CD4-positive, alpha-beta T cell treated with Interleukin-1 beta for 1 hour (primary cell): ENCODE results near the gene BBS12.

ENCODE experiments used
- DNase-seq, 2 donors: peaks; one replicate each; pipeline ENCODE4 v3.0.0-alpha.2; 2020 to 2022

BBS12 gene

DNA sequence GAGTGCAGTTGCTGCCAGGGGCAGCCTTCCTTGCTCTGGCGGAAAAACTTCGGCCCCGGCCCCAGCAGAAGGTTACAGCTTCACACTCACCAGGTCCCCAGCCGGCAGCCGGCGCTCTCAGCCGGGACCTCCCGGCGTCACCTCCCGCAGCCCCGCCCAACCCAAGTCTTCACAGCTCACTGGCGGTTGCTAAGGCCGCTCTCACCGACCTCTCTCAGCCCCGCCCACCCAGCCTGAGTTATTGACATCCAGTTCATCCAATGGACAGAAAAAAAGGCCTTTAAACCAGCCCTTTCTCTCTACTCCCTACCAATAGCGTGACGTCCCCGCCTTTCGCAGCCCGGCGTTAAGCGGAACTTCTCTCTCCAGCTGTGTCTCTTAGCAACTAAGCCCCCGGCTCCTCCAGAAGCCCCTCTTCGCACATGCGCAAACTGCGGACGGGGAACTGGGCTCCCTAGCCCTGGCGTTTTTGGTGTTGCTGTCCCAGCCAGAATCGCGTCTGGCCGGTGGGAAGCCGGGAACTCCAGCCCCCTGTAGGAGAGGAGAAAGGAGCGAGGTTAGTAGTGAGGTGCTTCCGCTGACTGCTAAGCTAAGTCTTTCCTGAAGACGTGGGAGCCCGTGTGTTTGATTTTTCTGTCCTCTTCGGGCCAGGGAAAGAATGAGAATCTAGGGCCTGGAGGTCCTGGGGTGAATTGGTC lies at the start of gene BBS12:
BBS12 (plus strand) TSS at position 376 of the 698 bp plus-strand sequence. CDS start 9,189 bp downstream, outside the sequence.
- DNase-seq = peak; percentile 98 to 100

- no peak for DNase-seq
Observed at GRCh38 chr4:122686691-122687090, 45.8 kb upstream of the BBS12 start.

DNA sequence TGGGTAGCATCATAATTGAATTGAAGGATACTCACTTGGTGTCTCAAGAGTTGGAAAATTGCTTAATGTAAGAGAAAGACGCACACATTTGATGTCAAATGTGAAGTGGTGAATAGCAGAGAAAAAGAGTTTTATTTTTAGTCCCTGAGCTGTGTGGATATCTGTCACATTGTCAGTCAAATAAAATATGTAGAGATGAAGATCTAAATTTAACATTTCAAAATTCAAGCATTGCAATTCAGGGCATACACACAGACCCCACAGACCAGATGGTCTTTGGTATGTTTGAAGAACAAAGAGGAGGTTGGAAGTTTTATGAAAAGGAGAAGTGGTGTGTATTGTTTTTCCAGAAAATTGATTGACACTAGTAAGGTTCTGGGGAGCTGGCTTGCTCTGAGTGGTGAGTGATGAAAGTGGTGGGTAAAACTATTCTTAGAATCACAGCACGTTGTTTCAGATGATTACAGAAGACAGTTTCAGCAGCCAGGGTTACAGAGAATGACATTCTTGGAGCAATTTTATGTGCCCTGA lies 44.9 kb upstream of the BBS12 start:
- DNase-seq = no peak

- no peak for DNase-seq
Observed at GRCh38 chr4:122688529-122689140, 43.9 kb upstream of the BBS12 start.

DNA sequence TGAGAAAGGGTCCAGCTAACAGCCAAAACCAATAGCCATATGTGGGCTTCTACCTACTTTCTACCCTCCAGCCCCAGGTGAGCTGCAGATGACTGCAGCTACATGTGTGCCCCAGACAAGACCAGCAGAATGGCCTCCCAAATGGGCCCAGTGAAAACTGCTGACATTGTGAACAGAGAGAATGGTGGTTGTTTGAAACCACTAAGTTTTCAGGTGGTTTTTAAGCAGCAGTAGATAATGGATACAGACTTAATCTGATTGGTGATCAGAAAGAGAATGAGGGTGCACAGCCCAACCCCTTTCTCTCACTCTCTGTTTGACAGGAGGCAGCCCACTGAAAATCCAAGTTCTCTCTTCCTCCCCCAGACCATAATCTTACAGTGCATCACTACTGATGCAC lies 42.5 kb upstream of the BBS12 start:
- DNase-seq = no peak

DNA sequence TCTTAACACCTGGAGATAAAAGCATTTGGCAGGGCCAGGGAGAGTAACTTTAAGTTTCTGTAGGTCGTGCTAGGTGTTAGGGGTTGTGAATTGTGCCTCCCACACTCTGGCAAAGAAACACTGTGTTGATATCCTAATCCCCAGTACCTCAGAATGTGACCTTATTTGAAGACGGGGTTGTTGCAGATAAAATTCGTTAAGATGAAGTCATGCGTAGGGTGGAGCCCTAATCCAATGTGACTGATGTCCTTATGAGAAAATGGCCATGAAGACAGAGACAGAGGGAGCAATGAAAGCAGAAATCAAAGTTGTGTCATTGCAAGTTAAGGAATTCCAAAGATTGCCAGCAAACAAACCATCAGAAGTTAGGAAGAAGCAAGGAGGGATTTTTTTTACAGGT lies 40.5 kb upstream of the BBS12 start:
- no peak for DNase-seq

GRCh38 chr4:122692641-122693520 lies 39.6 kb upstream of the BBS12 start:
- DNase-seq = no peak

DNA sequence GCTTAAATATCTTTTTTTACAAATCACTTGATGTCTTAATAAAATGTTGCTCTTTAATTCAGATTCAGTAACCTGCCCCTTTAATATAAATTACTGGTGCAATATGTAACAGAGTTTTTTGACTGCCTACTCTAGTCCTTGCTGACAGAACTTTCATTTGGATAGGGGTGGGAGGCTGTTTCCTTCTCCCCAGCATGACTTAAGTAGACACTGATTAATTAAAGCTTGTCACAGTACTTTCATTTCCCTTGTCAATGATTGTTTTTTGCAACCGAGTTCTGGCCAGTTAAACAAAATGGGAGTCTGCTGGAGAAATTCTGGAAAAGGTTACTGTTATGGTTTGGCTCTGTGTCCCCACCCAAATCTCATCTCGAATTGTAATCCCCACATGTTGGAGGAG lies 37.3 kb upstream of the BBS12 start:
- no peak for DNase-seq

GRCh38 chr4:122700178-122700725 lies 32.3 kb upstream of the BBS12 start:
- no peak for DNase-seq

DNA sequence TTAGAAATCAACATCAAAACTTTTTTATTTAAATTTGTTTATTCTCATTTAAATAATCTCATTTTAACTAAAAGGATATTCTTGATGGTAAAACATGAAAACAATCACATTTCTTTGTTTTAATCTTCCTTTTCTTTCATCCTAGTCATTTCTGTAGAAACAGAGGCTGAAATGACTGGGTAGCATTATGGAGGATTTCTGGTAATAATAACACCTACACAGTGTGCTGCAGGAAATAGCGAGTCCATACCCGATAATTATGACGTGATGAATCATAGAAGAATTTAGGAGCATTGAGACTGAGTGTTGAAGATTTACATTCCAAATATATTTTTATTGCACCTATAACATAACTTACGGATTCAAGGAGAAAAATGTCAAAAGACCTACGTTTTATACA lies 31.4 kb upstream of the BBS12 start:
- DNase-seq = no peak

GRCh38 chr4:122701965-122702364 lies 30.5 kb upstream of the BBS12 start:
- no peak for DNase-seq

DNA sequence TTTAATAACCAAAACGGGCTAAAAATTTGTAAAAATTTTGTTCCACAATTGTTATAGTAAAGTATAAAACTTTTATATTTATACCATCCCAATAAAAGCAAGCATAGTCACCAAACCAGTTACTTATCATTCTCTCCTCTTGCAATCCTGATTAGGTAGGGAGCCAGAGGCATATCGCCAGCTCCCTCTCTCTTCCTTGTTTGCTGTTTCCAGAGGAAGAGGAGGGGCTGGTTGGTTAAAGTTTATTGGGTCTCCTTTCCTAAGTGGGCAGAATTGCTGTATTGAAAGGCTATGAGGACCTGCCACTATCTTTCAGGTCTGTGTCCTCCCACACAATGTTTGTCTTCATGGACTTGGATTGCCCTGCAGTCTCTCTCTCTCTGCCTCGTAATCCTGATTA lies 29.6 kb upstream of the BBS12 start:
- no peak for DNase-seq

GRCh38 chr4:122703868-122704267 lies 28.6 kb upstream of the BBS12 start:
- DNase-seq = no peak

DNA sequence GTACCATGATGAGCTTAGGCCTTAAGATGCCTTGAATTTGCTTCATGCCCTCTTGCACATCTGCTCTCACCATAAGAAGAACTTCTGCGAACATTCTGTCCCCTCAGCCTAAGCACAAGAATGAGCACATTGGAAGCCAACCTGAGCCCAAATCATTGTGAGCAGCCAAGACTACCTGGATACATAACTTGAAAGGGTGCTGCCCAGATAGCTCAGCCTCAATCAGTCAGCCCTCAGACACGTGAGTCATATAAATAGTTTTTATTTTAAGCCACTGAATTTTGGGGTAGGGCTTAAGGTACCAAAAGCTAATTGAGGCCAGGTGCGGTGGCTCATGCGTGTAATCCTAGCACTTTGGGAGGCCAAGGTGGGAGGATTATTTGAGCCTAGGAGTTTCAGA lies 27.5 kb upstream of the BBS12 start:
- no peak for DNase-seq

DNA sequence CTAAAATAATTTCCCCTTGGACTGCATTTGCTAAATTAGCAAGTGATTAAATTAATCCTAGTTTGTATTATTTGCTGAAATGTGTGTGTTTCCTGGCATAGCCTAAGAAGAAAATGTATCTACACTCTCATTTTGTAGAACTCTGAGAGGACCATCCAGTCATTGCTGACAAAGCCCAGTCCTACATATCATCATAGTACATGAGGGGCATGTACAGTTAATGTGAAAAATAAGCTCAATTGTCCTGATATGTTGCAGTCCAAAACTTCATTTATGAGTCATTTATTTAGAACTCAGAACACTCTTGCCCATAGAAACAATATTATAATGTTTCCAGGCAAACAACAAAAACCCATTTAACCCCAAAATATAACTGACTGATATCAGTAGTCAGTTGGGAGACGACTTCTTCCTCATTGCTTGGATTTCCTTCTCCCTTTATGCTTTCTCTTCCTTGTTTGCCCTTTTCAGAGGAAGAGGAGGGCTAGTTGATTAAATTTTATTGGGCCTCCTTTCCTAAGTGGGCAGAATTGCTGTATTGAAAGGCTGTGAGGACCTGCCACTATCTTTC lies 26.9 kb upstream of the BBS12 start:
- DNase-seq = no peak

DNA sequence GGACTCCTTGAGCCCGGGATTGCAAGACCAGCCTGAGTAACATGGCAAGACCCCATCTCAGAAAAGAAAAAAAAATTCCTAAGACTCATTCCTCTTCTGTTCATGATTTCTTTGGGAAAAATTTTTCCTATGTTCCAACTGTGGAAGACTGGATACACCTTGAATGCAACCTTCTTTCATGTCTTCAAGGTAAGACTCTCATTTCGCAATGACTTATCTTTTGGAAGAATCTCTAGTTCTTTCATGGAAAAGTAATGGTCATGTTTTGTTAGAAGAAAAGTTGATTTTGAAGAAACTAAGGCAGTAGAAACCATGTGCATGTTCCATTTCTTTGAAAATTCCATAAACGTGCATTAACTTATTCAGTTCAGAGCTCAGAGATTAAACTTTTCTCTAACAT lies 26.0 kb upstream of the BBS12 start:
- no peak for DNase-seq

- DNase-seq = no peak
Observed at GRCh38 chr4:122707497-122707896, 25.0 kb upstream of the BBS12 start.

GRCh38 chr4:122709236-122709635 lies 23.3 kb upstream of the BBS12 start:
- DNase-seq = no peak

- DNase-seq = no peak
Observed at GRCh38 chr4:122710434-122711308, 21.8 kb upstream of the BBS12 start.

- no peak for DNase-seq
Observed at GRCh38 chr4:122711919-122712318, 20.6 kb upstream of the BBS12 start.

- DNase-seq = no peak
Observed at GRCh38 chr4:122712782-122713181, 19.7 kb upstream of the BBS12 start.

- DNase-seq = no peak
Observed at GRCh38 chr4:122715221-122715620, 17.3 kb upstream of the BBS12 start.
